NCI-H1436 treated with DMSO at 0.1 percent for 48 hours (cell line): Measurements from ENCODE around the gene C1QTNF1.
"Not testable (repeated sequence)": the region's sequence is repeated elsewhere in the genome, so short reads cannot be mapped to it uniquely, and the experiment has no call there.

Experiments used
- DNase-seq: peaks from one replicate; lab custom pipeline; 2025; lab: John Stamatoyannopoulos, UW

The C1QTNF1 gene

GRCh38 chr17:79024901-79025737 lies 1.1 kb downstream of the C1QTNF1 start:
- DNase-seq = no peak

DNA sequence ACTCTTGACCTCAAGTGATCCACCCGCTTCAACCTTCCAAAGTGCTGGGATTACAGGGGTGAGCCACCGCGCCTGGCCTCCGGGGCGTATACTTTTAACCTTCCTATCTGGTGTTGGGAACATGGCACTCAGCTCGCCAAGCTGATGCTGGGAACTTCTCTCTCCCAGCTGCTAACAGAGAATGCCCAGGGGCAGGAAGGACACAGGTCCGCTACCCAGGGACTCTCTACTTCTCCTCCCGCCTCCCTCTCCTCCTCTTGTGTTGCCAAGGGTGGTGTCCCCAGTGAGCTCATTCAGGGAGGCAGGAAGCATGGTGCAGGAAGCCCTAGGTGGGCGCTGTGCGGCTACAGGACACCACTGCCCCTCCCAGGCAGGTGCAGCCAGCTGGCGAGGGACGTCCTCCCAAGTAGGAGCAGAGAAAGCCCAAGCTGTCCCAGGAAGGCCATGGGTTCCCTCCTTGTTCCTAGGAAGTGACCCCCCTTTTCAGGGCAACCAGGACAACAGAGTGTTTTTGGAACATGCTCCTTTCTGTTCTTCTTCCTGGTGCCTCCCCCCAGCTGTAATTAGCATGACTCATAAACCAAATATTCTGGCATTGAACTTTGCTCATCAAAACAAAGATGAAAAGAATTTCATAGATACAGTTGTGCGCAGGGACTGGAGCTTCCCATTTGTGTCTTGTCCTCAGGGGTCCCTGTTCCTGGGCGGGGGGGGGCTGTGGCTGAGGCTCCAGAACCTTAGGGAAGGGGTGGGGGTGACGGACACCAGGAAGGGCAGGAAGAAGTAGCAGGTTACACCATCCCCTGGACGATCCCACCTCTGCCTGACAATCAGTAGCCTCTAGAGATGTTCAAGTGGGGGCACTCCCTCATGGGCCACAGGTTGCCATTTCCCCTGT lies 2.7 kb downstream of the C1QTNF1 start:
- no peak for DNase-seq

- DNase-seq = no peak
These were observed 3.4 kb downstream of the C1QTNF1 start for GRCh38 chr17:79027274-79027924.

DNA sequence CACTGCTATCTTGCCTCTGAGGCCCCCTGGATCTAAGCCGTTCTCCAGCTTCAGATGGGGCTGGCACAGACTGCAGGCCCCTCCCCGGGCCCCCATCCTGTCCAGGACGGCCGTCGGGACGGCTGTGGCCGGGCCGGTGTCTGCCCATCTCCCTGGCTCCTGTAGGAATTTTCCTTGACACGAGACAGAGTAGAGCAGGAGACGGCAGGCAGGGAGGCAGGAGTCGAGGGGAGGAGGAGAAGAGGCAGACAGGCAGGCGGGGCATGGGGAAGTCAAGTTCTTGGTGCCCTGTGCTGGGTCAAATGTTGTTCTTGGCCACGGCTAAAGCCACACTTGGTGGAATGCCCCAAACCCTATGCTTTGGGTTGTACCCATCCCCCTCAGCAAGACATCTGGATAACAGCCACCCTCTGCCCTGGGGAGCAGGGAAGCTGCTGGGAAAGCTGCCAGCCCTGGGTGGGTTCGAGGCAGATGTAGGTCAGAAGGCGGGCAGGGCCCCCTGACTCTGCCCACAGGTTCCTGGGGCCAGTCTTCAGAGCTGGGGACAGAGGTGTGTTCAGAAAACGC lies 4.0 kb downstream of the C1QTNF1 start:
- DNase-seq = no peak

GRCh38 chr17:79028496-79029326 lies 4.7 kb downstream of the C1QTNF1 start:
- no peak for DNase-seq

DNA sequence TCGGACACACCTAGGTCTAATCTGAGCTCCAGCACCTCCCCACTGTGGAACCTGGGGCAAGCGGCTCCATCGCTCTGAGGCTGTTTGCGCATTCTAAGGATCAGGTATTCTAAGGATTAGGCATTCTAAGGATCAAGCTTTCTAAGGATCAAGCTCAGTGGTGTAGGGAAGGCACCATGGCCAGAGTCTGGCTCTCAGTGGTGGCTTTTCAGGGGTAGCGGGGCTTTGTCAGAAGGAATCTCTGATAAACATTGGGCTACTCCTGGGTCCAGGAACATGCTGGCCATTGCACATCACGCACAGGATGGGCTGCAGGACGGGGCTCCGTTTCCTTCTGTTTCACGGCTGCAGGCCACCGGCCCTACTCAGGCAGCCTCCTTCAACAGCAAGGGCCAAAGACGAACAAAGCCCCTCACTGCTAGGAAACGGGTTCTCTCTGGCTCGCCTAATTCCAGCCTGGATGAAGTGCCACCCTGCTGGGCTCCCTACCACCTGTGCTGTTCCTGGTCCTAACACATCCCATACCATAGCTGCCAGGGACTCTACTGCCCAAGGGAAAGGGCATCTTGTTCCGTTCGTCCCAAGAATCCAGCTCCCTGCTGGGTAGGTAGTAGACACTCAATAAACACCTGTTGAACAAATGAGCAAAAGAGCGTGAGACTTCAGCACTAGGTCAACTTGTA lies 5.5 kb downstream of the C1QTNF1 start:
- no peak for DNase-seq

DNA sequence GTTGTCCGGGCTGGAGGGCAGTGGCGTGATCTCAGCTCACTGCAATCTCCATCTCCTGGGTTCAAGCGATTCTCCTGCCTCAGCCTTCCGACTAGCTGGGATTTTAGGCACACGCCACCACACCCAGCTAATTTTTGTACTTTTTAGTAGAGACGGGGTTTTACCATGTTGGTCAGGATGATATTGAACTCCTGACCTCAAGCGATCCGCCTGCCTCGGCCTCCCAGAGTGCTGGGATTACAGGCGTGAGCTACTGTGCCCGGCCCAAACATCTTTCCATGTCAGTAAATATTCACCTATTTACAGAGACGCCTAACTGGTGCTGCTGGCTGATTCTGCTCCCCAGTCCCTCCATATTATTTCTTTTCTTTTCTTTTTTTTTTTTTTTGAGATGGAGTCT lies 6.7 kb downstream of the C1QTNF1 start:
- not testable (repeated sequence) for DNase-seq

DNA sequence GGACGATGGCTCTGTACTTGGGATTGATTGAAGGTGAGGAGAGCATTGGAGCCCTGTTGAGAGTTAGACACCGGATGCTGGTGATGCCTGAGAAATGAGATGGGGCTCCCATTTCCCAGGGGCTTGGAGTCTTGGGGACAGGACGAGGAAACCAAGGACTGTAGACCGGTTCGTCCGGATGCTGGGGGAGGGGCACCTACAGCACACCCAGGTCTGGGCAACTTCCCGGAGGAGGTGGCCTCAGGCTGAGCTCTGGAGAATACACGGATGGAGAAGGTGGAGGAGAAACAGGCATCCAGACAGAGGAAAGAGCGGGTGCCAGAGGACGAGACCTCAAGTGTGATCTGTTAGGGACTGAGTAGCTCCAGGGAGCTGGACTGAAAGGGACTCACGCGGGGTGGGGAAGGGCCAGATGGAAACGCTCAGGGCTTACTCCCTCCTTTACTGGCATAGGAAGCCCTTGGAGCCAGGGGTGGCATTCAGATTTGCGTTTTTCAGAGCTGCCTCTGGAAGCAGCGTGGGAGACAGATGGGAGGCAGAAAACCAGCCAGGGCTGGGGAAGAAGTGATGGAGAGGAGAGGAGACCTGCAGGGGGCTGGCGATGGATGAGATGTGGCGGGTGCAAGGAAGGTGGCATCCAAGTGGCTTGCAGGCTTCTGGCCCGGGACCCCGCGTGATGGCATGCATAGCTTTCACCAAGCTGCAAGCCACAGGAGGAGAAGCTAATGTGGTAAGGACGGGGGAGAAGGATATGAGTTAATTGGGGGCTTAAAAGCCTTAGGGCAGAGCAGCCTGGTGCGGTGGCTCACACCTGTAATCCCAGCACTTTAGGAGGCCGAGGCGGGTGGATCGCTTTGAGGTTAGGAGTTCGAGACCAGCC lies 8.3 kb downstream of the C1QTNF1 start:
- DNase-seq = no peak

GRCh38 chr17:79033046-79033616 lies 9.2 kb downstream of the C1QTNF1 start:
- no peak for DNase-seq

DNA sequence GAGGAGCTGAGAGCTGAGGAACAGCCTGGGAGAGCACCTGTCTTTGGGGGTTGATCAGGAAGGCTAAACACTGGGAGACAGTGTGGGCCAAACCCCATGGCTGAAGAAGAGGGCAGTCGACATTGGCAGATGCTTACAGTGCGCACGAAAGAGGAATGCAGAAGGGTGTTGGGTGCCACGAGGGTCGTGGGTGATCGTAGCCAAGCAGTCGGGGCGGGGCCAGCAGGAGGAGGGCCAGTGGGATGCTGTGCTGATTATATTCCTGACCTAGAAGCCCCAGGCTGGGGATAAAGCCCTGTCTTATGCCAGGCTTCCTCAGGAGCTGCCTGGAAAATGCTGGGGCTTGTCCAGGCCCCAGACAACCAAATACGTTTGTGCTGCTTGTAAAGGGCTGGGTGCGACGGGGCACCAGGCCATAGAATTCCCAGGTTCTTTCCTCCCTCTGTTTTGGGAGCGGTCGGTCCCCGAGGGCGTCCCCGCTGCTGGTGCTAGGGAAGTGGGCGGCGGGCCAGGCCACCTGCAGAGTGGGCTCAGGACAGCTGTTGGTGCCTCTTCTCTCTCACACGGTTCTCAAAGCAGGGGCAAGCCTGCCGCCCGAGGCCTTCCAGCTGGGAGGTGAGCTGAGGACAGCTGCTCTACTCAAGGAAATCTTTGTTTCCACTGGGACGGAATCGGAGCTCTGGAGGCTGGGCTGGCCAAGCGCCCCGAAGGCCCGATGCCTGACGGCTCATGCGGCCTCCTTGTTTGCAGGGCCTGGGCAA lies 10.0 kb downstream of the C1QTNF1 start:
- no peak for DNase-seq

GRCh38 chr17:79034931-79035485 lies 11.0 kb downstream of the C1QTNF1 start:
- no peak for DNase-seq

- DNase-seq = no peak
These were observed 11.7 kb downstream of the C1QTNF1 start for GRCh38 chr17:79035686-79036085.

- DNase-seq = no peak
These were observed 12.2 kb downstream of the C1QTNF1 start for GRCh38 chr17:79036181-79036580.

- no peak for DNase-seq
These were observed 12.6 kb downstream of the C1QTNF1 start for GRCh38 chr17:79036596-79036995.

DNA sequence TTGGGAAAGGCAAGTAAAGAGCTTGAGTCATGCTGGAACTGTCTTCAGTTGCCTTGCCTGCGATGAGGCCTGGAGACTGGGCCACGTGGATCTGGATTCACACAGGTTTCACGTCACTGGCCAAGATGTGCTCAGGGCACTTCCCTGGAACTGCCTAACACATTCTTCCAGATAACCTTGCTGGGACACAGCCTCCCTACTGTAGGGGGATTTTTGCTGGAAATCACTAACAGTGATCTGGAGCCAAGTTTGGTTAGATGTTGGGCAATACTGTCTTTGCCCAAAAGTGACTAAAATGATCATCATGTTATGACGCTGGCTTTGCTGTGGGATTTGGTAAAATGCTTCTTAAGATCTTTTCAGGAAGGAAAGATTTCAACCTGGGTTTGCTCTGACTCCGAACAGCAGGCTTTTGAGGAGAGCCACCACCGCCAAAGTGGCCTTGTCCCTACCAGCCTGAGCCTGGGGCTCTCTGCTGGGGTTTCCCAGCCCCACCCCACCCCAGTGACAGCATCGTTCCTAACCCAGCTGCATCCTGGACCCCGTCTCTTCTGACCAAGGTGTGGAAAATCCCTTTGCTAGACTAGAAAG lies 14.7 kb downstream of the C1QTNF1 start:
- no peak for DNase-seq

DNA sequence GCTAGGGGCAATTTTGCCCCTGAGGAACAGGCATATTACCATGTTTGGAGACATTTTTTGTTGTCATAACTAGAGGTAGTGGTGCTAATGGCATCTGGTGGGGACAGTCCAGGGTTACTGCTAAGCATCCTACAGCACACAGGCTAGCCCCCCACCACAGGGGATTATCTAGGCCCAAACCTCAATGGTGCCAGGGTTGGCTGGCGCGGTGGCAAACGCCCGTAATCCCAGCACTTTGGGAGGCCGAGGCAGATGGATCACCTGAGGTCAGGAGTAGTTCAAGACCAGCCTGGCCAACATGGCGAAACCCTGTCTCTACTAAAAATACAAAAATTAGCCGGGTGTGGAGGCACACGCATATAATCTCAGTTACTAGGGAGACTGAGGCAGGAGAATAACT lies 15.2 kb downstream of the C1QTNF1 start:
- no peak for DNase-seq

DNA sequence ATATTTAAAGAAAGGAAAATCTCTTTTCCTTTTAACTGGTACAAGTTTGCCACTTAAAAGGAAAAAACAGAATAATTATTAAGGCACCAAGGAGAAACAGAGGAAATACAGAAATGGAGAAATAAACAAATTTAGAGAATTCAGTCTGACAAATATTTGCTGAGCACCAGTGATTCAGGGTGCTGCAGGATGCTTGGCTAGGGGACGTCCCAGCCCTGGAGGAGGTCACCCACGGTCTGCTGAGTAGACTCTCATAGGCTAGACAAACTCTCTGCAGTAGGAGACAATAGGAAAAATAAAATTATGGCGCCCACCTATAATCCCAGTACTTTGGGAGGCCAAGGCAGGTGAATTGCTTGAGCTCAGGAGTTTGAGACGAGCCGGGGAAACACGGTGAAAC lies 15.9 kb downstream of the C1QTNF1 start:
- DNase-seq = no peak

GRCh38 chr17:79041041-79041570 lies 17.1 kb downstream of the C1QTNF1 start:
- DNase-seq = no peak
